ENCODE measurements around the gene LAIR2. TPM values are rescaled to one million over a fixed set of nuclear protein-coding genes. Genes with fewer than 3 reads are reported as not detected.
"Not testable (repeated sequence)": the region's sequence is repeated elsewhere in the genome, so short reads cannot be mapped to it uniquely, and the experiment has no call there.

Gene LAIR2
- total RNA-seq, 2 experiments from 2014 or later: 1.8 to 2.2 TPM

DNA sequence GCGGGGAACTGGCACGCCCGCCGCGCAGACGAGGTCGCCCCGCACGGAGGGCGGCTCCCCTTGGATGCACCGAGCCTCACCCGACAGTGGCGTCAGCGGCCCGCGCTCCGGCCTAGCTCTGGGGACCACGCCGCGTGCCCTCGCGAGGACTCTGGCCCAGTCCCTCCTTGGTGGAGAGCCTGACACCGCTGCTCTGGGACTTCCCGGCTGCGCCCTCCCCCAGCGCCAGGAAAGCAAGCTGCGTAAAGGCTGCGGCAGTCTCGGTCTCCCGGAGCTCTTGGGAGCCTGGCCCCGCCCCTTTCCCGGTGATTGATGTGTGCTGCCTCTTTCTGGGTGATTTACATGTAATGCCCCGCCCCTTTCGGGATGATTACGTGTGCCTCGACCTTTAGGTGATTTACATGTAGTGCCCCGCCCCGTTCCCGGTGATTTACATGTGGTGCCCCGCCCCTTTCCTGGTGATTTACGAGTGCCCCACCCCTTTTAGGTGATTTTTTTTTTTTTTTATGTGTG is 39.0 kb upstream of the LAIR2 start, which contains the start of gene LENG9:
Gene LENG9 (minus strand): TSS at position 248 of the 513 bp plus-strand sequence. CDS start 252 bp downstream, outside the sequence.
- ChIA-PET CTCF (interaction anchor here (0.5 to 1.1 kb wide), 3 partner anchors 12 to 1191 kb away, joined by 3 read pairs; no protein-coding TSS in a partner anchor), POLR2A (interaction anchor here (0.6 to 0.7 kb wide), 2 partner anchors 9 to 15 kb away, joined by 3 to 6 read pairs; partner anchors contain the start of gene LENG8)

DNA sequence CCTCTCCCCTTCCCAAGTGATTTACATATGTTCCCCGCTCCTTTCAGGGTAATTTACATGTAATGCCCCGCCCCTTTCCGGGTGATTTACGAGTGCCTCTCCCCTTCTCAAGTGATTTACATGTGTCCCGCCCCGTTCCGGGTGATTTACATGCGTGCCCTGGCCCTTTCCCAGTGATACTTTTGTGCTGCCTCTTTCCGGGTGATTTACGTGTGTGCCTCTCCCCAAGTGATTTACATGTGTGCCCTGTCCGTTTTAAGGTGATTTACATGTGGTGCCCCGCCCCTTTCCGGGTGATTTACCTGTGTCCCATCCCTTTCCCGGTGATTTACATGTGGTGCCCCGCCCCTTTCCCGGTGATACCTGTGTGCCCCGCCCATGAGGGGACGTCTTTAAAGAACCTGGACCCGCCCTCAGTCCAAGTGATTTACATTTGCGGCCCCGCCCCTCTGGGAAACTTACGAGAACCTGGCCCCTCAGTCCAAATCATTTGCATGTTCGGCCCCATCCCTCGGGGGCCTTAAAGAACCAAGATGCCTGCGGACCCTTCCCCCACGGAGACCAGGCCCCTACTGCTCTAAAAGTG is 38.5 kb upstream of the LAIR2 start:
- POLR2A ChIA-PET: interaction anchor here (0.5 to 0.7 kb wide), 3 partner anchors 9 to 70 kb away, joined by 3 to 6 read pairs (median 3); partner anchors contain the start of gene LENG8
- CTCF ChIA-PET: interaction anchor here (0.8 to 1.1 kb wide), 2 partner anchors 11 to 1190 kb away, joined by 3 read pairs; no protein-coding TSS in a partner anchor

DNA sequence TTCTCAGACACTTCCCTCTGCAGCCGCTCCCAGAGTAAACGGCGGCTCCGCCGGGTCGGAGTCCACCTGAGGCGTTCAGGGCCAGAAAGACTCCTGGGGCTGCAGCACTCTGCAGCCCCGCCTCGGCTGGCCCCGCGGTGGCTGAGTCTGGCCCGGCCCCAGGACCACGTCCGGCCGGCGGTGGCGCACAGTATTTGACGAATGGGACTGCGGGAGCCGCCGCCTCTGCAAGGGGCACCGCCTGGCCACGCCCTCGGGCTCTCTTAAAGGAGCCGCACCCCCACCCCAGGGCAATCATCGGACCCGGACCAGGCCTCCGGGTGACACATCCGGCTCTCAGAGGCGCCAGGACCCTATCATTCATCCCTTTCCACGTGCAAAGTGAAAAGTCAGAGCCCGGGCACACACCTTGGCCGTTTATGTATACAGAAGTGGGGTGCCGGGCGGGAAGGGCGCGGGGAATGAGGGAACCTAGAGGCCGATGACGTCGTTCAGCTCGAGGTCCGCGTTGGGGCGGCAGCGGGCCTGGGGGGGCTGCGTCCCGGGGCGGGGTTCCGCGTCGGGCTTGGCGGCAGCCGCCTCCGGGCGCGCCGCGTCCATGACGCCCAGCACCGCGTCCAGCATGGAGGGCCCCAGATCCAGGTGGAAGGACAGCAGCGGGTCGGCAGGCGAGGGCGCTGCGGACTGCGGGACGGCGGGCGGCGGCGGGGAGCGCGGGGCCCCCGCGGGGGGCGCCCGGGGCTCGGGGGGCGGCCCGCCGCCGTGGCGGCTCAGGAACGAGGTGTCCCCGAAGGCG is 37.8 kb upstream of the LAIR2 start:
- POLR2A ChIA-PET: interaction anchor here (0.5 kb wide), 1 partner anchor 70 kb away, joined by 3 read pairs; no protein-coding TSS in a partner anchor
- CTCF ChIA-PET: interaction anchor here (1.2 kb wide), 1 partner anchor 13 kb away, joined by 4 read pairs; no protein-coding TSS in a partner anchor

DNA sequence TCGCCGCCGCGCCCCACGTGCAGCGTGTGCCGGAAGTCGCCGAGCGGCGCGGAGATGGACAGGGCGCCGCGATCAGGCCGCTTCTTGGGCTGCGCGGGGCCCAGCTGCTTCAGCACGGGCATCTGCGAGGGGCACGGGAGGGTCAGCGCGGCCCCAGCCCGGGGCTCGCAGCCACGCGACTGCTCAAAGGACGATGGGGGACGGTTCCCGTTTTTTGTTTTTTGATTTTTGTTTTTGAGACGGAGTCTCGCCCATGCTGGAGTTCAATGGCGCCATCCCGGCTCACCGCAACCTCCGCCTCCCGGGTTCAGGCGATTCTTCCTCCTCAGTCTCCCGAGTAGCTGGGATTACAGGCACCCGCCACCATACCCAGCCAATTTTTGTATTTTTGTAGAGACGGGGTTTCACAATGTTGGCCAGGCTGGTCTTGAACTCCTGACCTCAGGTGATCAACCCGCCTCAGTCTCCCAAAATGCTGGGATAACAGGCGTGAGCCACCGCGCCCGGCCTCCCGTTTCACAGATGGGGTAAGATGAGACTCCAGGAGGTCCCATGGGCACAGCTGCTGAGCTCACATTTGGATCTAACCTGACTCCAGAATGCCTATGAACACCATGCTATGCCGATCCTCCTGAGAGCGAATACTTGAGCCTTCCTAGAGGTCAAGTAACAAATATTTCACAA is 37.1 kb upstream of the LAIR2 start:
- CTCF ChIA-PET: interaction anchor here (0.9 to 1.2 kb wide), 2 partner anchors 12 to 14 kb away, joined by 4 read pairs; no protein-coding TSS in a partner anchor
- POLR2A ChIA-PET: no interaction called here

DNA sequence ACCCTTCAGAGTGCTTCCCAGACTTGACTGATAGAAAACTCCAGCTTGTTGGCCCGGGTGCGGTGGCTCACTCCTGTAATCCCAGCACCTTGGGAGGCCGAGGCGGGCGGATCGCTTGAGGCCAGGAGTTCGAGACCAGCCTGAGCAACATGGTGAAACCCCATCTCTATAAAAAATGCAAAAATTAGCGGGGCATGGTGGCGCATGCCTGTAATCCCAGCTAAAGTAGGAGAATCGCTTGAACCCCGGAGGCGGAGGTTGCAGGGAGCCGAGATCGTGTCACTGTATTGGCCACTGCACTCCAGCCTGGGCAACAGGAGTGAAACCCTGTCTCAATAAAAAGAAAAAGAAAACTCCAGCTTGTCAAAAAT is 36.5 kb upstream of the LAIR2 start:
- CTCF ChIA-PET: interaction anchor here (0.9 to 1.2 kb wide), 2 partner anchors 12 to 13 kb away, joined by 4 read pairs; no protein-coding TSS in a partner anchor
- POLR2A ChIA-PET: not testable (repeated sequence)

DNA sequence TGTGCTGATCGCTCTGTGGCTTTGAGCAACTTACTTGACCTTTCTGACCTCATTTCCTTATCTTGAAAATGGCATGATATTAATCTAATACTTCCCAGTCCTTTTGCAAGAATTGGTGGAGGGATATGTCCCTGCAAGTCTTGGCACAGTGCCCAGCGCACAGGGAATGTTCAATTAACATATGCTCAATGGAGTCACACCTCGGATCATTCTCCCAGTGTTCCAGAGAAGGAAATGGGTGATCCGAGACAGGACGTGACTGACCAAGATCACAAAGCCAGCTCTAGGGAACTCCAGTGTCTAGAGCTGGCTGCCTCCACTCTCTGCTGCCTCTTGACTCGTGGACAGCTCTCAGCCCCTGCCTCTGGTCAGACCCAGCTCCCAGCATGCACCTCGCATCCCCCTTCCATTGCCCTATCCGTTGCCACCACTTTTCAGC is 33.1 kb upstream of the LAIR2 start:
- ChIA-PET CTCF (interaction anchor here (1.0 to 1.3 kb wide), 2 partner anchors 8 to 11 kb away, joined by 3 to 5 read pairs; no protein-coding TSS in a partner anchor), POLR2A (no interaction called here)

DNA sequence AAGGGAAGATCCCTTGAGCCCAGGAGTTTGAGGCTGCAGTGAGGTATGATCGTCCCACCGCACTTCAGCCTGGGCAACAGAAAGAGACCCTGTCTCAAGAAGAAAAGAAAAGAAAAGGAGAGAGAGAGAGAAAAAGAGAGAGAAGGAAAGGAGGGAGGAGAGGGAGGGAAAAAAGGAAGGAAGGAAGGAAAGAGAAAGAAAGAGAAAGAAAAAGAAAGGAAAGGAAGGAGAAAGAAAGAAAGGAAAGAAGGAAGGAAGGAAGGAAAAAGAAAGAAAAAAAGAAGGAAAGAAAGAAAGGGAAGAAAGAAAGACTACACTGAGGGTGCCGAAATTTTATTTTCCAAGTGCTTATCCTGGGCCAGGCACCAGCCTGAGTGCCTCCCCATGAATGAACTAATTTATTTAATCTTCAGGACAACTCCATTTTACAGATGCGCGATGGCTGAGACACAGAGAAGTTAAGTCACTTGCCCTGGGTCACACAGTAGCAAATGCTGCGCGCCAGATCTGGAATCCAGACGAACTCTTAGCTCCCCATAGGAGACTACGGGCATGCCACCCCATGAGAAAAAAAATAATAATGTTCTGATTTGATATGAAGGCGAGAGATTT is 32.2 kb upstream of the LAIR2 start:
- ChIA-PET CTCF (interaction anchor here (0.6 to 1.0 kb wide), 2 partner anchors 7 to 300 kb away, joined by 3 to 5 read pairs; no protein-coding TSS in a partner anchor), POLR2A (no interaction called here)

DNA sequence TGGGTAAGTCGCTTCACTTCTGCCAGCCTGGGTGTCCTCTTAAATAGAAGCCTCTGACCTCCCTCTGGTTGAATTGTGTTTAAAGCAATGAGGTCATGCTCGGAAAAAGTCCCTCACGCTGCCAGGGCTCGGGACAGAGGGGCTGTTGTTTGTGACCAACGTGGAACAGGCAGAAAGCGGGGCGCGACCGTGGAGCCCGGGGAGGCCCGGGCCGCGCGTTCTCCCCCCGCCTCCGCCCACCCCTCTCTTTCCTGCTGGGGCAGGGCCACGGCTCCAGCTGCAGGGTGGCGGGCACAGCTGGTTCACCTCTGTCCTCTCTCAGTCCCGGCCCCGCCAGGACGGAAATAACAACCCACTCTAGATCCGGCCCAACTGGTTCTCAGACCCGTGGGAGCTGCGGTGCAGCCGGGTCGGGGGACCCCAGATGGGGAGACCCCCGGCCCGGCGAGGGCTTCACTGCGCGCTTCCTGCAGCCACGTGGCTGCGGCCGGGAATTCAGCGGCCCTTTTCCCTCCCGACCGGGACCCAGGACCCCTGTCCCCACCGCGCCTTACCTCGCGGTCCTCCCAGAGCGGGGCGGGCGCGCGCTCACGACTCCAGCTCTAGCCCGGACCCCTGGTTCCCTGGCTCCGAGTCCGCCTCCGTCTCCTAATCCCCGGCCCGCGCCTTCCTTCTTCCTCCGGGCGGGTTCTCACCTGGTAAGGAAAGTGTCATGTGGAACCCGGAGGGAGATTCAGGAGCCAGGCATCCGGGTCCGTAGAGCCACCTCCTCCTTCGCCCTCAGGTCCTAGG is 31.4 kb upstream of the LAIR2 start:
- POLR2A ChIA-PET: no interaction called here
- CTCF ChIA-PET: no interaction called here

DNA sequence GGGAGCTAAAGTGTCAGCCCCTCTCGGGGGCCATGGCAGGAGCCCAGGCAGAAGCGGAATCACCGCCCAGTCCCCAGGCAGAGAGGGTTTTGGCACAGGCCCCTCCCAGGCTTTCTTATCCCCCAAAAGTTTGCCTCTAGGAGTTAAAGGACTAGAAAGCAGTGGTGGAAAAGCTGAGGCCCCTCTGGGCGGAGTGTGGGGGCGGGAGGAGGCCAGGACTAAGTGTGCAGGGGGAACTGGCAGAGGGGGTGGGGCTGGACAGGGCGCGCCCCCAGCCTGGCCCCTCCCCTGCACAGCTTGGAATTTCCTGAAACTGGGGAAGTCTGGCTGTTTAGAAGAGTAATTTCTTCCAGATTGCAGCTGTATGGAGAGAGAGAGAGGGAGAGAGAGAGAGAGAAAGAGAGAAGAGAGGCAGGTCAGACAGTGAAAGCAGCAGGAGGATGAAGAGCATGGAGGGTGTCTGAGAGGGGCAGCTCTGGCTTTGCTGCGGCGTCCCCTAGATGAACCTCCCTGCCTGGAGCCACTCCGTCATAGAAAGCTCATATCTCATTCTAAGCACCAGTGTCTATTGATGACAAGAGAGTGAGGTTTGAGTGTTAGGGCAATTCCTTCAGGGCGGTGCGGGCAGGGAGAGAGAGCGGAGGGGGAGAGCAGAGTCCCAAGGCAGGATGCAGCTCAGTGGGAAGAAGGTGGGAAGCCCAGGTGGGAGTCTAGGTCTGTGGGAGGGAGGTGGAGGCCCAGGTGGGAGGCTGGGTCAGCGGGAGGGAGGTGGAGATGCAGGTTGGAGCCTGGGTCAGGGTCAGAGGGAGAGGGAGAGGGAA is 29.4 kb upstream of the LAIR2 start, which contains the start of gene CDC42EP5:
Gene CDC42EP5 (minus strand): TSS at position 226 of the 821 bp plus-strand sequence. CDS start 7,749 bp downstream, outside the sequence.
- ChIA-PET POLR2A (no interaction called here), CTCF (interaction anchor here (1.1 kb wide), 1 partner anchor 8 kb away, joined by 5 read pairs; no protein-coding TSS in a partner anchor)

DNA sequence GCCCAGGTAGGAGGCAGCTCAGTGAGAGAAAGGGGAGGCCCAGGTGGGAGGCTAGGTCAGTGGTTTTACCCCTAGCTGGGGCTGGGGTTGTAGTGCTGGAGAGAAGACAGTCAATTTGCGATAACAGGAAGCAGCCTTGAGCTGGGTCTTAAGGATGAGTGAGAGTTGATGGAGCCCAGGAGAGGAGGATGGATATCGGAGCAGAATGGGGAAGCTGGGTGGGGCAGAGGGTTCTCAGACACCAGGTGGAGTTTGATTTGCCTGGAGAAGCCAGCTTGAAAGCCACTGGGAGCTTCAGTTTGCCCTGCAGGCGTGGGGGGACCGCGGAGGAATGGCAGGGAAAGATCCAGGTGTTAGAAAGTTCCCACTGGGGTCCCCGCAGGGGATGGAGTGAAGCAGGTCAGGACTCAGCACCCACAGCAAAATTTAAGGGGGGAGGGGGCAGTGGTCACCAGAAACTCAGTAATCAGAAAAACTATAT is 28.7 kb upstream of the LAIR2 start:
- POLR2A ChIA-PET: no interaction called here
- CTCF ChIA-PET: no interaction called here

DNA sequence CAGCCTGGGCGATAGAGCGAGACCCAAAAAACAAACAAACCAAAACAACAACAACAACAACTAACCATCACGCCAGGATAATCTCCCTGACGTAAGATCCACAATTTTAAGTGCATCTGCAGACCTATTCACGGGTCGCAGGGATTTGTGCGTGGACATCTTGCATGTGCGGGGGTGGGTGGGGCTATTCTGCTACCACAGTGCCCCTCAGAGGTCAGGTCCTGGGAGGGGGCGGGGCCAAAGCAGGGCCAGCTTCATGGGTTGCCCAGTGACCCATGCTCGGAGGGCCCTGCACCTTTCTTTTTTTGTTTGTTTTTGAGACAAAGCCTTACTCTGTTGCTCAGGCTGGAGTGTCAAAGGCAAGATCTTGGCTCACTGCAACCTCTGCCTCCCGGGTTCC is 26.9 kb upstream of the LAIR2 start:
- ChIA-PET POLR2A (no interaction called here), CTCF (interaction anchor here (0.5 kb wide), 1 partner anchor 12 kb away, joined by 3 read pairs; the partner anchor contains the start of gene LENG9)

DNA sequence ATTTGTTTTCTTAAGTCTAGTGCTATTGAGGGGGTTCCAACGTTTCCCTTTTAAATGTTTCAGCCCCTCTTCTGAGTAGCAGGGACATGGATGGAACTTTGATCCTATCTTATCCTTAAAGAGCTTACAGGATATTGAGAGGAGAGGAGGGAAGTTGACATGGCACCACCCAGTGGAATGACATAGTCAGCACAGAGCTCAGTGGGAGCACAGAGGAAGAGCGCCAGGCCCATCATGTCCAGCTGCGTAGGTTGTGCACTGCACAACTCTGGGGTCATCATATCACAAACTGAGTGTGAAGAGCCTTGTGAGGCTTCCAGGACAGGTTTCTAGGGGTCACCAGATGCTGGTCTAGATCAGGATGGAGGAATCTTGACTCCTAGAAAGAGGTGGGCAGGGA is 25.0 kb upstream of the LAIR2 start:
- POLR2A ChIA-PET: no interaction called here
- CTCF ChIA-PET: interaction anchor here (0.7 to 1.5 kb wide), 3 partner anchors 8 to 197 kb away, joined by 3 to 5 read pairs (median 4); no protein-coding TSS in a partner anchor

DNA sequence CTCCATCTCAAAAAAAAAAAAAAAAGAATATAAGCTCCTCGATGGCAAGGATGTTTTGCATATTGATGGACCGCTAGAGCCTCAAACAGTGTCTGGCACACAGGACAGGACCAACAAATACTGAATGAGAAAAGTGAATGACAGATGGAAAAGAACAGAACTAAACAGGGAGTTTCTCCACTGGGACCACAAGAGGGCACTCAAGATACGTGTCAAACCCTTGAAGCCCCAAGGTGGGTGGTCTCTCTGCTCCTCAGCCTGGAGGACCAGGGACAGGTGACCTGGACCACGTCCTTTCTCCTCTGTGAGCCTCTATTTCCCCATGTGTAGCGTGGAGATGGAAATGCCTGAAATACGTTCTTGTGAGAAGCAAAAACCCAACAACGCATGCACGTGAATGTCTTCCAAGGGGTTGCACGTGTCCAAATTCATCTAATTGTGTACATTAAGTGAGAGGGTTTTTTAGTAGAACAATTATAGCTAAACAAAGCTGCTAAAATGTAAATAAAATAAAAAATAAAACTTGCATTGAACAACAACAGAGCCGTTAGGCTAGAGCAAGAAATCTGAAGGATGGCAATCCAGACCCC is 23.9 kb upstream of the LAIR2 start:
- ChIA-PET POLR2A (no interaction called here), CTCF (interaction anchor here (0.6 to 3.3 kb wide), 7 partner anchors 13 to 862 kb away, joined by 3 to 16 read pairs (median 5); no protein-coding TSS in a partner anchor)

DNA sequence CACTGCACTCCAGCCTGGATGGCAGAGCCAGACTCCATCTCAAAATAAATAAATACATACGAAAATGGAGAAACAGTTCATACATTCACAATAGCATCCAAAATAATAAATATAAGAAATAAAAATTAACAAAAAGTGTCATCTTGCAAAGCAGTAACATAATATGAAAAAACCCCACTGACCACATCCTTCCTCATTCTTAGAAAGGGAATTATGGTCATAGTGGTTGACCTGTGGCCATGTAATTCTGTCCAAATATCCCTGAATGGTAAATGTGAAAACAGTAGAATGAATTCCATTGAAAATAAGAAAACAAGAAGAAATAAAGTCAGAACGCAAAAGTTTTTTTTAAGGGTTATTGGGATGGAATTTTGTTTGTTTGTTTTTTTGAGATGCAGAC is 22.6 kb upstream of the LAIR2 start:
- ChIA-PET POLR2A (no interaction called here), CTCF (interaction anchor here (0.8 to 3.3 kb wide), 4 partner anchors 14 to 195 kb away, joined by 4 to 16 read pairs (median 5); no protein-coding TSS in a partner anchor)

DNA sequence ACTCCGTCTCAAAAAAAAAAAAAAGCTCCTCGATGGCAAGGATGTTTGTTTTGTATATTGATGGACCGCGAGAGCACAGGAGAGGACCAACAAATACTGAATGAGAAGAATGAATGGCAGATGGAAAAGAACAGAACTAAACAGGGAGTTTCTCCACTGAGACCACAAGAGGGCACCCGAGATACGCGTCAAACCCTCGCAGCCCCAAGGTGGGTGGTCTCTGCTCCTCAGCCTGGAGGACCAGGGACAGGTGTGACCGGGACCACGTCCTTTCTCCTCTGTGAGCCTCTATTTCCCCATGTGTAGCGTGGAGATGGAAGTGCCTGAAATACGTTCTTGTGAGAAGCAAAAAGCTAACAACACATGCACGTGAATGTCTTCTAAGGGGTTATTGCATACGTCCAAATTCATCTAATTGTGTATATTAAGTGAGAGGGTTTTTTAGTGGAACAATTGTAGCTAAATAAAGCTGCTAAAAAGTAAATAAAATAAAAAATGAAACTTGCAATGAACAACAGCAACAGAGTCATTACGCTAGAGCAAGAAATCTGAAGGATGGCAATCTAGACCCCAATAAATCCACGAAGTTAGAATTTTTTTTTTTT is 21.2 kb upstream of the LAIR2 start:
- ChIA-PET CTCF (interaction anchor here (0.7 to 3.3 kb wide), 12 partner anchors 8 to 1637 kb away, joined by 3 to 16 read pairs (median 4); partner anchors contain the start of gene CDC42EP5), POLR2A (interaction anchor here (0.7 kb wide), 1 partner anchor 581 kb away, joined by 14 read pairs; no protein-coding TSS in a partner anchor)

DNA sequence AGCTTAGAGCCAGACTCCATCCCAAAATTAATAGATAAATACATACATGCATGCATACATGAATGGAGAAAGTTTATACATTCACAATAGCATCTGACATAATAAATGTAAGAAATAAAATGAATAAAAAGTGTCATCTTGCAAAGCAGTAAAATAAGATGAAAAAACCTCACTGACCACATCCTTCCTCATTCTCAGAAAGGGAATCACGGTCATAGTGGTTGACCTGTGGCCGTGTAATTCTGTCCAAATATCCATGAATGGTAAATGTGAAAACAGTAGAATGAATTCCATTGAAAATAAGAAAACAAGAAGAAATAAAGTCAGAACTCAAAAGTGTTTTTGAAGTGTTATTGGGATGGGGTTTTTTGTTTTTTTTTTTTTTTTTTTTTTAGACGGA is 19.7 kb upstream of the LAIR2 start:
- CTCF ChIA-PET: no interaction called here
- POLR2A ChIA-PET: no interaction called here
